Spleen (tissue), 11 donors: ENCODE data around the gene HK3. TPM values are rescaled to one million over a fixed set of nuclear protein-coding genes. Genes with fewer than 3 reads are reported as not detected.

Experiments
- DNase-seq: peaks from one replicate; pipeline ENCODE4 v3.0.0-alpha.2; 2020
- H3K27ac ChIP-seq, 8 donors: fragments of 200-600 bp; sonication (generic) in 7 of 8; 1 replicate in 4 of 8; 2 replicates in 4 of 8; pipeline versions ENCODE4 v1.5.0 to v1.8.0; 2016 to 2021; ENCODE audit warnings: inconsistent platforms in 4 of 8, mild to moderate bottlenecking in 4 of 8, moderate library complexity in 1 of 8
- H3K27me3 ChIP-seq, 7 donors: fragments of 200-600 bp; sonication (generic) in 6 of 7; replicated peaks in 1 of 7; 1 replicate in 4 of 7; 2 replicates in 3 of 7; pipeline versions ENCODE4 v1.5.0 to v1.8.0; 2016 to 2021; ENCODE audit warnings: inconsistent platforms in 3 of 7, mild to moderate bottlenecking in 1 of 7
- H3K36me3 ChIP-seq, 6 donors: fragments of 200-600 bp; sonication (generic) in 5 of 6; 1 replicate in 4 of 6; 2 replicates in 2 of 6; pipeline versions ENCODE4 v1.5.0 to v1.8.0; 2016 to 2021; ENCODE audit warnings: inconsistent platforms in 2 of 6
- H3K4me1 ChIP-seq, 6 donors: fragments of 200-600 bp; sonication (generic) in 5 of 6; 1 replicate in 3 of 6; 2 replicates in 3 of 6; pipeline versions ENCODE4 v1.5.0 to v1.8.0; 2016 to 2021; ENCODE audit warnings: inconsistent platforms in 3 of 6
- H3K4me3 ChIP-seq, 8 donors: fragments of 200-600 bp; sonication (generic) in 7 of 8; 1 replicate in 4 of 8; 2 replicates in 4 of 8; pipeline versions ENCODE4 v1.5.0 to v1.8.0; 2016 to 2021; ENCODE audit warnings: inconsistent platforms in 4 of 8, mild to moderate bottlenecking in 4 of 8, moderate library complexity in 2 of 8
- H3K9me3 ChIP-seq, 8 donors: fragments of 200-600 bp; sonication (generic) in 7 of 8; 1 replicate in 4 of 8; 2 replicates in 4 of 8; pipeline versions ENCODE4 v1.5.0 to v1.8.0; 2016 to 2021; ENCODE audit warnings: inconsistent platforms in 4 of 8
- CTCF ChIP-seq, 11 experiments: fragments of 200-600 bp in 7 of 11; fragments of 450-650 bp in 4 of 11; sonication (generic) in 4 of 11; IDR thresholded peaks in 8 of 11; conservative IDR thresholded peaks in 3 of 11; 1 replicate in 7 of 11; 2 replicates in 4 of 11; pipeline versions ENCODE4 v1.4.0 to v1.8.0; 2016 to 2021; ENCODE audit warnings: antibody characterized with exemption in 11 of 11, inconsistent platforms in 4 of 11, mild to moderate bottlenecking in 1 of 11
- POLR2A ChIP-seq, 3 donors: fragments of 450-650 bp; IDR thresholded peaks; one replicate each; pipeline ENCODE4 v1.5.1; 2017; ENCODE audit warnings: antibody characterized with exemption in 3 of 3, mild to moderate bottlenecking in 1 of 3
- POLR2AphosphoS5 ChIP-seq, 3 donors: sonication (generic); formaldehyde crosslinking; IDR thresholded peaks; one replicate each; pipeline ENCODE4 v1.5.1; 2017; ENCODE audit warnings: antibody characterized with exemption in 3 of 3
- WGBS, 5 donors: extraction: QIAGEN DNeasy Blood & Tissue Kit in 3 of 5; methylation state at CpG; one replicate each; pipeline versions ENCODE4 v1.1.5 to v1.1.7; 2013 to 2018; 5-methylcytosine and 5-hydroxymethylcytosine counted together
- intact Hi-C: fragments of 100-400 bp; cut with DNase I; formaldehyde crosslinking; loops from one replicate; pipeline ENCODE4 v1.15.0; 2023; ENCODE audit warnings: low total_unique reads
- polyA plus RNA-seq, 3 donors: library from polyadenylated mRNA; stranded (reverse); fragments of 200-250 nt; gene quantifications; one replicate each; pipeline ENCODE4 v1.2.1, GENCODE V29; 2013
- total RNA-seq, 7 donors: library from RNA; depleted of rRNA in 3 of 7; stranded (reverse); fragments of >200 nt in 3 of 7; fragmentation: NEBNext Ultra II Directional in 4 of 7; extraction: Animal tissue kit (Norgen Biotek cat#: 25700) in 4 of 7; gene quantifications; one replicate each; pipeline versions ENCODE4 v1.1.0 to v1.2.1, GENCODE V29; 2016 to 2021
- donor health status: healthy with polysubstance abuse.
- donor health status: DM: no; HTN: no; CAD: no; lungs with moderate emphysema.
- donor health status: DM: no; HTN: no; CAD: no.
- donor health status: Bipolar disorder and iron deficiency.
- donor health status: healthy.
- donor health status: DM: no; HTN: no; CAD: no.
- donor health status: DM: yes; HTN: yes; CAD: no.

HK3 gene
- total and polyA plus RNA-seq, 10 donors = 38.8 to 369 (median 168) TPM

GRCh38 chr5:176855598-176855997 is 43.5 kb downstream of the HK3 start:
- 81 to 98% (median 95%) methylated on average over 14 to 18 of the region's 18 CpGs for WGBS, 5 donors
- Histone ChIP-seq H3K27ac (no peak overlapping the region), H3K27me3 (peaks cover 0 to 81% (median under 1%) of the 10 kb centered on the region in 7 donors), H3K9me3 (no peaks in the 10 kb centered on the region), H3K4me3 (no peak overlapping the region), H3K36me3 (no peaks in the 10 kb centered on the region), H3K4me1 (no peaks in the 10 kb centered on the region)
- DNase-seq = no peak
- intact Hi-C loops = no loop called here
- TF ChIP-seq POLR2A (IDR thresholded peaks at IDR 0.05) = no peak
- TF ChIP-seq CTCF (IDR thresholded peaks at IDR 0.05 in 8 of 11, conservative IDR thresholded peaks at IDR 0.05 in 3 of 11) = no peak
- no peak for TF ChIP-seq POLR2AphosphoS5 (IDR thresholded peaks at IDR 0.05)

DNA sequence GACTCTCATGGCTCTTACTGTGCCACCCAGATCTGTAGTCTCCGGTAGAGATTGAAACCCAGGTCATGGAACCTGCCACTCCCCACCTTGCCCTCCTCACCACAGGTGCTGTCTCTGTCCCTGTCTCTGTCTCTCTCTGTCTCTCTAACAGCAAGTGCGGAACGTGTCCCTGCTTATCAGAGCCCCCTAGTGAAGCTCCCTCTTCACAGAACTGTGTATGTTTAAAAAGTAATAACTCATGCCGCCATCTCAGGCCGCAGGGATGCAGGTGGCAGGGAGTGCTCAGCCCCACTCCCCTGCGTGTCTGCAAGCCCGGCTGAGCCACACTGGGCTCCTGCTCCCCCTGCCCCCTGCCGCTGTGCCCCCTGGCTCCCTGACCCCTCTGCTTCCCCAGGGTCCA is 45.0 kb downstream of the HK3 start:
- H3K4me3 ChIP-seq = no peak overlapping the region
- WGBS, 5 donors = 44 to 57% (median 54%) methylated on average over 8 of the region's 8 CpGs
- H3K4me1 ChIP-seq = no peaks in the 10 kb centered on the region
- intact Hi-C loops = no loop called here
- H3K27ac ChIP-seq = no peak overlapping the region
- no peaks in the 10 kb centered on the region for H3K36me3 ChIP-seq
- H3K27me3 ChIP-seq = peaks cover 0 to 86% (median 3%) of the 10 kb centered on the region in 7 donors
- no peaks in the 10 kb centered on the region for H3K9me3 ChIP-seq
- TF ChIP-seq POLR2AphosphoS5 (IDR thresholded peaks at IDR 0.05) (no peak), POLR2A (IDR thresholded peaks at IDR 0.05) (no peak), CTCF (IDR thresholded peaks at IDR 0.05 in 8 of 11, conservative IDR thresholded peaks at IDR 0.05 in 3 of 11) (no peak)
- no peak for DNase-seq

- Histone ChIP-seq H3K36me3 (no peaks in the 10 kb centered on the region), H3K27me3 (peaks cover 0 to 95% (median 8%) of the 10 kb centered on the region in 7 donors), H3K9me3 (no peaks in the 10 kb centered on the region), H3K4me3 (no peak overlapping the region), H3K4me1 (no peaks in the 10 kb centered on the region), H3K27ac (no peak overlapping the region)
- intact Hi-C loops = no loop called here
- no peak for TF ChIP-seq CTCF (IDR thresholded peaks at IDR 0.05 in 8 of 11, conservative IDR thresholded peaks at IDR 0.05 in 3 of 11)
- TF ChIP-seq POLR2A (IDR thresholded peaks at IDR 0.05) = no peak
- TF ChIP-seq POLR2AphosphoS5 (IDR thresholded peaks at IDR 0.05) = no peak
- DNase-seq = no peak
- 69 to 81% (median 75%) methylated on average over 18 to 20 of the region's 20 CpGs for WGBS, 5 donors
These were observed 45.9 kb downstream of the HK3 start for GRCh38 chr5:176853151-176853778.

DNA sequence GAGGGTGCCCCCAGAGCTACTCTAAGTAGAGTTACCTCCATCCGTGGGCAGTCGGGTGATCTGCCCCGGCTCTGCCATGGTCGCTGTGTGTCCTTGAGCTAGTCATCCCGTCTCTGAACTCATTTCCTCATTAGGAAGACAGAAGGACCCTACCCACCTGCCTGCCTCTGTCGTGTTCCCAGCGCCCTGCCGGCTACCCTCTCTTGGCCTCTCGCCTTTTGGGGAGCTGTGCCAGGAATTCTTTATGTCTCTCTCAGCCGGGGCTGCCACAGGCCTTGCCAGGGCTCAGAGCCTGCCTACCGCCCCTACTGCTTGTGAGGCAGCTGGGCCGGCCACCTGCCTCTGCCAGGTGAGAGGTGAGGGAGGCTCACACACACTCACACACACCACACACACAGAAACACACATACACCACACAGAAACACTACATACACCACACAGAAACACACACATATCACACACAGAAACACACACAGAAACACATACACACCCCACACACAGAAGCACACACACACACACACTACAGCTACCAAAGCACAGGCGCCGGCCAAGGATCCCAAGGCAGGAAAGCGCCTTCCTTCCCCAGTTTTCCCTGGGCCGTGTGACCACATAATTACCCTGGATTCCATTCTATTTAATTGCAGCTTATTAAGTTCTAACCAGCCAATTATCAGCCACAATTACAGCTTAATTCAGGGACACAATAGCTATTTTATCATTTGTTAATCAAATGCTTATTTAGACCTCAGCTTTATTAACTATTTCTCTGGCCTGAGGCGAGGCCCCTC is 47.1 kb downstream of the HK3 start:
- H3K4me1 ChIP-seq = no peaks in the 10 kb centered on the region
- H3K27me3 ChIP-seq = peaks cover 0 to 95% (median 15%) of the 10 kb centered on the region in 7 donors
- no peak overlapping the region for H3K27ac ChIP-seq
- H3K36me3 ChIP-seq = no peaks in the 10 kb centered on the region
- no peaks in the 10 kb centered on the region for H3K9me3 ChIP-seq
- TF ChIP-seq POLR2A (IDR thresholded peaks at IDR 0.05) = no peak
- no peak for TF ChIP-seq CTCF (IDR thresholded peaks at IDR 0.05 in 8 of 11, conservative IDR thresholded peaks at IDR 0.05 in 3 of 11)
- TF ChIP-seq POLR2AphosphoS5 (IDR thresholded peaks at IDR 0.05) = no peak
- DNase-seq = no peak
- WGBS, 5 donors = 68 to 77% (median 73%) methylated on average over 13 to 17 of the region's 17 CpGs
- intact Hi-C loops = no loop called here
- H3K4me3 ChIP-seq = no peak overlapping the region
